Regular cardiac myocyte (primary cell): ENCODE measurements around the gene KRT86. TPM values are rescaled to one million over a fixed set of nuclear protein-coding genes. Genes with fewer than 3 reads are reported as not detected.

Experiments used
- total RNA-seq: library from RNA; depleted of rRNA; stranded (reverse); fragments of >200 nt; gene quantifications from 2 replicates; pipeline ENCODE4 v1.2.3, GENCODE V29; 2014

Gene KRT86
- 0.19 and 0.85 TPM in 2 replicates for total RNA-seq

DNA sequence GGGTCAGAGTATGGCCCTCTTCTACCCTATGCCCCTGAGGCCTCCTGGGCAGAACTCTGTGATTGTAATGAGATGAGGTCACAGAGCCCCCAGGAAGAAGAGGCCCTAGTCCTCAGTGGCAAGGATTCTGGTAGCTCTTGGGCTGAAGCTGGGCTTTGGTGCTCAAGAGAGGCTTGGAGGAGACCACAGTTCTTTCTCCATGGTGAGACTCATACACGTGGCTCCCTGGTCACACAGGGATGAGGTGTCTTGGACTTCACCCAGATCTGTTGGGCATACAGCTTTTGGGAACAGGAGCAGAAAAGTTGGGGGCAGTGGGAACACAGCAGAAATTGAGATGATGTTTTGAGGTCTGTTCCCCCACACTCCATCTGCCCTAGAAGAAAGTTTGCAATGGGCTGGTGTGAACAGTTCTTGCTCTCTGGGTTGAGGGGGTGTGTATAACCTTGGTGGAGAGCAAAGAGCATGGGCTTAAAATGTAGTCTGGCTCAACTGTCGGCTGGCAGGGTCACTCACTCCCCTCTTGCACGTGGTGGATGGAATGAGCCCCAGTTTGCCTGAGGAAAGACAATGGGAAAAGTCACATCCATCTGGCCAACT, at the start of gene KRT86:
KRT86 (plus strand) TSS at position 125 of the 600 bp plus-strand sequence. CDS start 27,272 bp downstream, outside the sequence.

DNA sequence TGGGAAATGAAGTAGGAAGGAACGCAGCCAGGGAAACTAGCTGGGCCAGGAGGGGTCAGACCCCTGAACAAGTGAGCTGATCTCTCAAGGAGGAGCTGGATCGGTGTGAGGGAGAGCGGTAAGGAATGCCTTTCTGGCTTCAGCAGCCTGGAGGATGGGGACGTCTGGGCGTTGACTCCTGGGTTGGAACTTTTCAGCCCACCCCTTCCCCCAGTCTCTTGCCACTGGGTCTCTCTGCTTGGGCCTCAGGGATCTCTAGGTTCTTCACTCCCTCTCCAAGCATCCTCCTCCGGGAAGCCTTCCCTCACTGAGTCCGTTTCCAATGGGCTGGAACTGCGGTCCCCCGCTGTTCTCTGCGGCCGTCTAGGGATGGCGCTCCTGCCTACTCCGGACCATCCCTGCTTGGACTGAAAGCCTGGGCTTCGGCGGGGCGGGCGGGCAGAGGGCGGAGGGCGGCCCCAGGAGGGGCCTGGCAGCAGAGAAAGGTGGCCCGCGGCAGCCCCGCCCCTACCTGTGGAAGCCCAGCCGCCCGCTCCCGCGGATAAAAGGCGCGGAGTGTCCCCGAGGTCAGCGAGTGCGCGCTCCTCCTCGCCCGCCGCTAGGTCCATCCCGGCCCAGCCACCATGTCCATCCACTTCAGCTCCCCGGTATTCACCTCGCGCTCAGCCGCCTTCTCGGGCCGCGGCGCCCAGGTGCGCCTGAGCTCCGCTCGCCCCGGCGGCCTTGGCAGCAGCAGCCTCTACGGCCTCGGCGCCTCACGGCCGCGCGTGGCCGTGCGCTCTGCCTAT, 41.6 kb upstream of the KRT86 start, which contains the start of gene KRT7:
KRT7 (plus strand) TSS at position 570 of the 788 bp plus-strand sequence; CDS start at position 624, 54 bp downstream.

DNA sequence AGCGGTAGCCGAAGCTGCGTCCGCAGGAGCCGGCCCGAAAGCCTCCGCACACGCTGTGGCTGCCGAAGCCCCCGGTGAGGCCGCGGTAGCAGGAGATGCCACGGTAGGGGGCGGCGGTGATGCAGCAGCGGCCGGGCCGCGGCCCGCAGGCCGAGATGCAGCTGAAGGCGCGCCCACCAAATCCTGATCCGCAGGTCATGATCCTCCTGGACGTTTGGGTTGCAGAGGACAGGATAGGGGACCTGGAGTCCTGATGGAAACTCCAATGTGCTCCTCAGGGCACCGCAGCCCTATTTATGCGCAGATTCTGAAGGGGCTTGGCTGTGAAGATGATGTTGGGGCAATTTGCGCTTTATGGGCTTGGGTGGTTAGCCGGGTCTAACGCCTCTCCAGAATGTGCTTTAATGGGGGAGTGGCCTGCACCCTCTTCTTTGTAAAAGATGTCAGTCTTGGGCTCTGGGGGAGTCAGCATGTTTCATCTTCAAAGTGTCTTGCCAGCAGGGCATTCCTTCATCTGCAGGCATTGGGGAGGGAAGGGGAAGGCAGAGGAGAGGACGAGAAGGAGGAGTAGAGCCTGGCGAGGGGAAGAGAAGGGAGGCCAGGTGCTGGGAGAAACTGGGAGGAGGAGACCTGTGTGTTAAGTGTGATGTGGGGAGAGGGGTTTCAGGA, 17.0 kb downstream of the KRT86 start, which contains the start of gene KRT81:
KRT81 (minus strand) TSS at position 268 of the 669 bp plus-strand sequence; CDS start at position 199, 69 bp downstream.

DNA sequence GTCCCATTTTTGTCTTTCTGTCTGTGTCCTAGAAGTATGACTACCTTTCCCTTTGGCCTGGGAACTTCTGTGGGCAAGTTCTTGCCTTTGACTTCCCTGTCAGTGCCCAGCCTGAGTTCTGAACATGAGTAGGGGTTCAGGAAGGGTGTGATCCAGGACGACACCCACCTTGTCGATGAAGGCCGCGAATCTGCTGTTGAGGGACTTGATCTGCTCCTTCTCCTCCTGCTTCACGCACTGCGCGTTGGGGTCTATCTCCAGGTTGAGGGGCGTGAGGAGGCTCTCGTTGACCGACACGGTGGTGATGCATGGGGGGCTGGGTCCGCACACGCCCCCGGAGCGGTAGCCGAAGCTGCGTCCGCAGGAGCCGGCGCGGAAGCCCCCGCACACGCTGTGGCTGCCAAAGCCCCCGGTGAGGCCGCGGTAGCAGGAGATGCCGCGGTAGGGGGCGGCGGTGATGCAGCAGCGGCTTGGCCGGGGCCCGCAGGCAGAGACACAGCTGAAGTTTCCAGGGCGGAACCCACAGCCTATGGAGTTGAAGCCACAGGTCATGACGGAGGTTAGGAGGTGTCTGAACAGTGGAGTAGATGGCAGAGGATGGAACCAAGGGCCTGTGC, 46.4 kb downstream of the KRT86 start, which contains the start of gene KRT83:
KRT83 (minus strand) TSS at position 615 of the 617 bp plus-strand sequence; CDS start at position 552, 63 bp downstream.

Other genes starting within 250 kb of the KRT86 start
- 6.5 and 12.7 TPM in 2 replicates for gene NR4A1, start 223.2 kb upstream of the KRT86 start, total RNA-seq
- gene ATG101, start 204.7 kb upstream of the KRT86 start, total RNA-seq = 93.9 and 129 TPM in 2 replicates
- gene SMIM41, start 194.9 kb upstream of the KRT86 start, total RNA-seq = 0.19 TPM in 1 of 2 replicates, not detected in the other
- gene KRT80, start 82.6 kb upstream of the KRT86 start, total RNA-seq = 0.38 and 1.1 TPM in 2 replicates
- gene KRT7, start 41.4 kb upstream of the KRT86 start, total RNA-seq = 18.6 and 80.3 TPM in 2 replicates
- under 0.01 and 0.96 TPM in 2 replicates for gene KRT81, start 16.9 kb downstream of the KRT86 start, total RNA-seq
- under 0.01 TPM in 1 of 2 replicates, not detected in the other for gene KRT83, start 46.8 kb downstream of the KRT86 start, total RNA-seq
- gene KRT85, start 92.8 kb downstream of the KRT86 start, total RNA-seq = not detected in 2 replicates
- gene KRT84, start 111.0 kb downstream of the KRT86 start, total RNA-seq = not detected in 2 replicates
- gene KRT82, start 131.7 kb downstream of the KRT86 start, total RNA-seq = not detected in 2 replicates
- gene KRT75, start 159.7 kb downstream of the KRT86 start, total RNA-seq = not detected in 2 replicates
- gene KRT6B, start 177.5 kb downstream of the KRT86 start, total RNA-seq = not detected in 2 replicates
- gene KRT6C, start 199.2 kb downstream of the KRT86 start, total RNA-seq = not detected in 2 replicates
- 0.96 and 1.4 TPM in 2 replicates for gene KRT6A, start 218.6 kb downstream of the KRT86 start, total RNA-seq
- gene KRT5, start 245.7 kb downstream of the KRT86 start, total RNA-seq = 1.4 and 2.3 TPM in 2 replicates